Esophagus squamous epithelium (tissue), 4 donors: ENCODE measurements around the gene GALNT17.

ENCODE experiments used
- POLR2A ChIP-seq, 4 donors: fragments of 450-650 bp; IDR thresholded peaks; one replicate each; pipeline ENCODE4 v1.6.1; 2017; ENCODE audit warnings: antibody characterized with exemption in 4 of 4, mild to moderate bottlenecking in 4 of 4, moderate library complexity in 3 of 4
- TF ChIP-seq, protein P1 (sequence below), 6 experiments: fragments of 450-650 bp in 4 of 6; fragments of 200-600 bp in 2 of 6; sonication (generic) in 2 of 6; IDR thresholded peaks; one replicate each; pipeline ENCODE4 v1.5.1; 2016 to 2019; ENCODE audit warnings: antibody characterized with exemption in 6 of 6, mild to moderate bottlenecking in 4 of 6, moderate library complexity in 4 of 6

DNA sequence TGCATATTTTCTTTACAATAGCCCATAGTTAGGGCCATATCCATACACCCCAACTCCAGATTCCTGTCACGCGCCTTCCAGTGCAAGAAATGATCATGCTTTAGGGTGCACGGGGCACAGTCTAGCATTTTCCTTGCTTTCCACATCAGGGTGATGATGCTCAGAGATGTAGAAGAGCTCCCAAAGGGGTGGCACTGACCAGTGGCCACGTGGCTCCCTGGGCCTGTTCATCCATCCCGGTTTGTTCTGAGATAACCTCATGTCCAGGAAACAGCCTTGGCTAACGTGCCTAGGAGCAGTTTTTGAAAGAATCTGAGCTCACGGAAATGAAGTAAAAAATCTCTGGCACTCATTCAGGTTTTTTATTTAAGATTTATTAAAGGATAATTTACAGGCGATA lies 139.3 kb downstream of the GALNT17 start:
- TF ChIP-seq, protein P1, sequence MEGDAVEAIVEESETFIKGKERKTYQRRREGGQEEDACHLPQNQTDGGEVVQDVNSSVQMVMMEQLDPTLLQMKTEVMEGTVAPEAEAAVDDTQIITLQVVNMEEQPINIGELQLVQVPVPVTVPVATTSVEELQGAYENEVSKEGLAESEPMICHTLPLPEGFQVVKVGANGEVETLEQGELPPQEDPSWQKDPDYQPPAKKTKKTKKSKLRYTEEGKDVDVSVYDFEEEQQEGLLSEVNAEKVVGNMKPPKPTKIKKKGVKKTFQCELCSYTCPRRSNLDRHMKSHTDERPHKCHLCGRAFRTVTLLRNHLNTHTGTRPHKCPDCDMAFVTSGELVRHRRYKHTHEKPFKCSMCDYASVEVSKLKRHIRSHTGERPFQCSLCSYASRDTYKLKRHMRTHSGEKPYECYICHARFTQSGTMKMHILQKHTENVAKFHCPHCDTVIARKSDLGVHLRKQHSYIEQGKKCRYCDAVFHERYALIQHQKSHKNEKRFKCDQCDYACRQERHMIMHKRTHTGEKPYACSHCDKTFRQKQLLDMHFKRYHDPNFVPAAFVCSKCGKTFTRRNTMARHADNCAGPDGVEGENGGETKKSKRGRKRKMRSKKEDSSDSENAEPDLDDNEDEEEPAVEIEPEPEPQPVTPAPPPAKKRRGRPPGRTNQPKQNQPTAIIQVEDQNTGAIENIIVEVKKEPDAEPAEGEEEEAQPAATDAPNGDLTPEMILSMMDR (IDR thresholded peaks at IDR 0.05): no peak
- TF ChIP-seq POLR2A (IDR thresholded peaks at IDR 0.05): no peak
